ENCODE data around the gene KRTAP5-9. TPM values are rescaled to one million over a fixed set of nuclear protein-coding genes. Genes with fewer than 3 reads are reported as not detected.

Gene KRTAP5-9
- polyA plus RNA-seq, 1 donor (not counting 4 experiments of a cell fraction or from before 2014, with no cell fraction given) = 0.05 TPM

DNA sequence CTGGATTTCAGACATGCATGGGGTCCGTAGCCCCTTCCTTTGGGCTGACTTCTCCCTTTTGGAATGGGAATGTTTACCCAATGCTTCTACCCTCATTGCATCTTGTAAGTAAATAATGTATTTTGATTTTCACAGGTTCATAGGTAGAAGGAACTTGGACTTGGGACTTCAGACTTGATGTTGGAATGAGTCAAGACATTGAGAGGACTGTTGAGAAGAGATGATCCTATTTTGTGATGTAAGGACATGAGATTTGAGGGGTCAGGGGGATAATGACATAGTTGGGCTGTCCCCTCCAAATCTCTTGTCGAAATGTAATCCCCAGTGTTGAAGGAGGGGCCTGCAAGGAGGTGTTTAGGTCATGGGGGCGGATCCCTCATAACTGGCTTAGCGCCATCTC is 16.2 kb downstream of the KRTAP5-9 start:
- Histone ChIP-seq H3K27me3 (ENCODE audit: control insufficient read depth, extremely low read depth, insufficient read depth, low read length) (no peaks in the 10 kb centered on the region), H2AFZ (ENCODE audit: control insufficient read depth, low read length) (no peak overlapping the region), H3K9me1 (ENCODE audit: control insufficient read depth, extremely low read depth, insufficient read depth, low read length) (no peaks in the 10 kb centered on the region), H3K36me3 (ENCODE audit: control insufficient read depth in 2 of 2, extremely low read depth in 1 of 2, insufficient read depth in 2 of 2, low read length in 2 of 2) (no peaks in the 10 kb centered on the region), H3K4me2 (ENCODE audit: control insufficient read depth, extremely low read depth, insufficient read depth, low read depth, low read length) (no peak overlapping the region), H4K20me1 (ENCODE audit: control insufficient read depth, extremely low read depth, insufficient read depth, low read length) (no peaks in the 10 kb centered on the region), H3K9ac (ENCODE audit: control insufficient read depth, extremely low read depth, insufficient read depth, low read length) (no peak overlapping the region), H3K4me1 (ENCODE audit: control insufficient read depth, extremely low read depth, insufficient read depth, low read length) (no peaks in the 10 kb centered on the region), H3K9me3 (ENCODE audit: control insufficient read depth, low read depth, low read length) (peaks cover 3% of the 10 kb centered on the region), H3K27ac (ENCODE audit: control insufficient read depth, insufficient read depth, low read length) (no peak overlapping the region), H3K79me2 (ENCODE audit: control insufficient read depth, insufficient read depth, low read length) (no peaks in the 10 kb centered on the region), H3K4me3 (ENCODE audit: control insufficient read depth in 2 of 3, extremely low read depth in 1 of 3, insufficient read depth in 2 of 3, low read depth in 1 of 3, low read length in 3 of 3) (no peak overlapping the region)
- no peak for TF ChIP-seq EZH2 (IDR thresholded peaks at IDR 0.05; ENCODE audit: low read length)
- TF ChIP-seq, protein P1, sequence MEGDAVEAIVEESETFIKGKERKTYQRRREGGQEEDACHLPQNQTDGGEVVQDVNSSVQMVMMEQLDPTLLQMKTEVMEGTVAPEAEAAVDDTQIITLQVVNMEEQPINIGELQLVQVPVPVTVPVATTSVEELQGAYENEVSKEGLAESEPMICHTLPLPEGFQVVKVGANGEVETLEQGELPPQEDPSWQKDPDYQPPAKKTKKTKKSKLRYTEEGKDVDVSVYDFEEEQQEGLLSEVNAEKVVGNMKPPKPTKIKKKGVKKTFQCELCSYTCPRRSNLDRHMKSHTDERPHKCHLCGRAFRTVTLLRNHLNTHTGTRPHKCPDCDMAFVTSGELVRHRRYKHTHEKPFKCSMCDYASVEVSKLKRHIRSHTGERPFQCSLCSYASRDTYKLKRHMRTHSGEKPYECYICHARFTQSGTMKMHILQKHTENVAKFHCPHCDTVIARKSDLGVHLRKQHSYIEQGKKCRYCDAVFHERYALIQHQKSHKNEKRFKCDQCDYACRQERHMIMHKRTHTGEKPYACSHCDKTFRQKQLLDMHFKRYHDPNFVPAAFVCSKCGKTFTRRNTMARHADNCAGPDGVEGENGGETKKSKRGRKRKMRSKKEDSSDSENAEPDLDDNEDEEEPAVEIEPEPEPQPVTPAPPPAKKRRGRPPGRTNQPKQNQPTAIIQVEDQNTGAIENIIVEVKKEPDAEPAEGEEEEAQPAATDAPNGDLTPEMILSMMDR (optimal IDR thresholded peaks at IDR 0.05 in 1 of 3, IDR thresholded peaks at IDR 0.05 in 1 of 3, conservative IDR thresholded peaks at IDR 0.05 in 1 of 3; ENCODE audit: extremely low read depth in 1 of 3, insufficient read depth in 2 of 3, low read length in 3 of 3) = no peak
- dilution Hi-C loops (cut with MboI; ENCODE audit: extremely low pct_ligation_motif_present, low sequenced_read_pairs) = no loop called here
- FAIRE-seq (no peak), DNase-seq (ENCODE audit: low read depth, low spot score) (no peak)

GRCh38 chr11:71565263-71565662 is 17.0 kb downstream of the KRTAP5-9 start, which contains the start of gene KRTAP5-10:
TSS of gene KRTAP5-10 (plus strand) at chr11:71565563. CDS start at chr11:71565588, 25 bp downstream.
- no peaks in the 10 kb centered on the region for H4K20me1 ChIP-seq (ENCODE audit: control insufficient read depth, extremely low read depth, insufficient read depth, low read length)
- no peak within 1 kb of the TSS for H3K9ac ChIP-seq (ENCODE audit: control insufficient read depth, extremely low read depth, insufficient read depth, low read length)
- H3K4me2 ChIP-seq (ENCODE audit: control insufficient read depth, extremely low read depth, insufficient read depth, low read depth, low read length) = no peak within 1 kb of the TSS
- H3K9me3 ChIP-seq (ENCODE audit: control insufficient read depth, low read depth, low read length) = peaks cover 3% of the 10 kb centered on the region
- H3K79me2 ChIP-seq (ENCODE audit: control insufficient read depth, insufficient read depth, low read length) = no peaks in the 10 kb centered on the region
- H3K4me1 ChIP-seq (ENCODE audit: control insufficient read depth, extremely low read depth, insufficient read depth, low read length) = no peaks in the 10 kb centered on the region
- no peak within 1 kb of the TSS for H3K27ac ChIP-seq (ENCODE audit: control insufficient read depth, insufficient read depth, low read length)
- H3K4me3 ChIP-seq (ENCODE audit: control insufficient read depth in 2 of 3, extremely low read depth in 1 of 3, insufficient read depth in 2 of 3, low read depth in 1 of 3, low read length in 3 of 3) = no peak within 1 kb of the TSS
- no peak for FAIRE-seq
- no peak for DNase-seq (ENCODE audit: low read depth, low spot score)
- no peak for TF ChIP-seq EZH2 (IDR thresholded peaks at IDR 0.05; ENCODE audit: low read length)
- TF ChIP-seq, protein P1 (optimal IDR thresholded peaks at IDR 0.05 in 1 of 3, IDR thresholded peaks at IDR 0.05 in 1 of 3, conservative IDR thresholded peaks at IDR 0.05 in 1 of 3; ENCODE audit: extremely low read depth in 1 of 3, insufficient read depth in 2 of 3, low read length in 3 of 3) = no peak
- H3K27me3 ChIP-seq (ENCODE audit: control insufficient read depth, extremely low read depth, insufficient read depth, low read length) = no peaks in the 10 kb centered on the region
- dilution Hi-C loops (cut with MboI; ENCODE audit: extremely low pct_ligation_motif_present, low sequenced_read_pairs) = no loop called here
- H3K9me1 ChIP-seq (ENCODE audit: control insufficient read depth, extremely low read depth, insufficient read depth, low read length) = no peaks in the 10 kb centered on the region
- H2AFZ ChIP-seq (ENCODE audit: control insufficient read depth, low read length) = no peak within 1 kb of the TSS
- H3K36me3 ChIP-seq (ENCODE audit: control insufficient read depth in 2 of 2, extremely low read depth in 1 of 2, insufficient read depth in 2 of 2, low read length in 2 of 2) = no peaks in the 10 kb centered on the region

Measured in keratinocyte (primary cell).